GM23338 (cell line): ENCODE results near the gene CDK14. TPM values are rescaled to one million over a fixed set of nuclear protein-coding genes. Genes with fewer than 3 reads are reported as not detected.
A peak's percentile ranks its signal among the peaks of the same experiment; 100 is the strongest.

ENCODE experiments used
- ATAC-seq: fragments of 200-7000 bp; cut with Tn5 transposase; 3 replicates; pipeline ENCODE4 v1.9.1; 2020
- DNase-seq: peaks from one replicate; pipeline ENCODE4 v3.0.0-alpha.2; 2015; ENCODE audit warnings: low spot score
- H2AFZ ChIP-seq: fragments of 200-600 bp; sonication (generic); 2 replicates; pipeline ENCODE4 v1.8.0; 2016; ENCODE audit warnings: antibody characterized with exemption, mild to moderate bottlenecking, moderate library complexity
- H3F3A ChIP-seq: fragments of 200-600 bp; sonication (generic); replicated peaks from 2 replicates; pipeline ENCODE4 v1.8.0; 2017; ENCODE audit warnings: antibody characterized with exemption, mixed run types, low read depth
- H3K27ac ChIP-seq: fragments of 200-600 bp; sonication (generic); 2 replicates; pipeline ENCODE4 v1.6.1; 2016; ENCODE audit warnings: low read depth
- H3K27me3 ChIP-seq: fragments of 200-600 bp; sonication (generic); 2 replicates; pipeline ENCODE4 v1.8.0; 2016; ENCODE audit warnings: mild to moderate bottlenecking, mixed run types, moderate library complexity; ENCODE audit not compliant: insufficient read depth
- H3K36me3 ChIP-seq: fragments of 200-600 bp; sonication (generic); 2 replicates; pipeline ENCODE4 v1.8.0; 2016; ENCODE audit warnings: mild to moderate bottlenecking; ENCODE audit not compliant: insufficient read depth
- H3K4me1 ChIP-seq: fragments of 200-600 bp; sonication (generic); 2 replicates; pipeline ENCODE4 v1.8.0; 2016; ENCODE audit warnings: mild to moderate bottlenecking, moderate library complexity; ENCODE audit not compliant: insufficient read depth
- H3K4me2 ChIP-seq: fragments of 200-600 bp; sonication (generic); 2 replicates; pipeline ENCODE4 v1.7.1; 2017; ENCODE audit warnings: mixed run types
- H3K4me3 ChIP-seq: fragments of 200-600 bp; sonication (generic); 2 replicates; pipeline ENCODE4 v1.6.1; 2016; ENCODE audit warnings: mixed run types
- H3K79me2 ChIP-seq: fragments of 200-600 bp; sonication (generic); replicated peaks from 2 replicates; pipeline ENCODE4 v1.8.0; 2017; ENCODE audit warnings: mild to moderate bottlenecking; ENCODE audit not compliant: insufficient read depth
- H3K9me2 ChIP-seq: fragments of 200-600 bp; sonication (generic); 2 replicates; pipeline ENCODE4 v1.8.0; 2017; ENCODE audit not compliant: insufficient read depth
- H4K20me1 ChIP-seq: fragments of 200-600 bp; sonication (generic); replicated peaks from 2 replicates; pipeline ENCODE4 v1.8.0; 2017; ENCODE audit warnings: mild to moderate bottlenecking; ENCODE audit not compliant: insufficient read depth
- H3K27ac Mint-ChIP-seq: 2 replicates; pipeline ENCODE4 v1.8.0; 2020; ENCODE audit warnings: inconsistent platforms, mild to moderate bottlenecking, moderate library complexity, mixed read lengths
- H3K27me3 Mint-ChIP-seq: 3 replicates; pipeline ENCODE4 v1.8.0; 2022; ENCODE audit warnings: low read depth, mild to moderate bottlenecking, moderate library complexity, mixed read lengths, inconsistent platforms; ENCODE audit not compliant: insufficient read depth, poor library complexity
- H3K36me3 Mint-ChIP-seq: 3 replicates; pipeline ENCODE4 v1.8.0; 2021; ENCODE audit warnings: low read depth, mild to moderate bottlenecking, inconsistent platforms, moderate library complexity, mixed read lengths
- H3K4me1 Mint-ChIP-seq: 3 replicates; pipeline ENCODE4 v1.8.0; 2020; ENCODE audit warnings: mild to moderate bottlenecking, inconsistent platforms, mixed read lengths
- H3K4me3 Mint-ChIP-seq: 3 replicates; pipeline ENCODE4 v1.8.0; 2021; ENCODE audit warnings: moderate library complexity, mild to moderate bottlenecking, inconsistent platforms, mixed read lengths
- H3K9me3 Mint-ChIP-seq: 3 replicates; pipeline ENCODE4 v1.8.0; 2020; ENCODE audit warnings: moderate library complexity, mild to moderate bottlenecking, inconsistent platforms, mixed read lengths
- CREB1 ChIP-seq: fragments of 250-450 bp; sonication (Bioruptor Pico); IDR thresholded peaks from 2 replicates; pipeline ENCODE4 v1.5.0; 2020; ENCODE audit warnings: low read depth, mild to moderate bottlenecking, moderate library complexity
- CTCF ChIP-seq, 2 experiments: fragments of 200-600 bp in 1 of 2; sonication (generic) in 1 of 2; conservative IDR thresholded peaks; 2 replicates each; pipeline versions ENCODE4 v1.5.1 to v1.6.1; 2016 to 2017; ENCODE audit warnings: antibody characterized with exemption in 2 of 2, low read depth in 2 of 2, mild to moderate bottlenecking in 2 of 2, moderate library complexity in 1 of 2
- EZH2 ChIP-seq: fragments of 200-600 bp; sonication (generic); IDR thresholded peaks from one replicate; pipeline ENCODE4 v1.8.0; 2017; ENCODE audit warnings: antibody characterized with exemption, mild to moderate bottlenecking, low read depth; ENCODE audit not compliant: unreplicated experiment
- EZH2phosphoT487 ChIP-seq: fragments of 200-600 bp; sonication (generic); IDR thresholded peaks from one replicate; pipeline ENCODE4 v1.8.1; 2018; ENCODE audit warnings: antibody characterized with exemption; ENCODE audit not compliant: unreplicated experiment
- JUNB ChIP-seq: IDR thresholded peaks from one replicate; pipeline ENCODE4 v1.6.1; 2016; ENCODE audit warnings: antibody characterized with exemption; ENCODE audit not compliant: unreplicated experiment
- NANOG ChIP-seq: IDR thresholded peaks from 2 replicates; pipeline ENCODE4 v1.6.1; 2016; ENCODE audit warnings: antibody characterized with exemption, borderline replicate concordance
- POLR2AphosphoS5 ChIP-seq: IDR thresholded peaks from 2 replicates; pipeline ENCODE4 v1.6.1; 2016; ENCODE audit warnings: antibody characterized with exemption, low read depth
- STAT1 ChIP-seq: IDR thresholded peaks from one replicate; pipeline ENCODE4 v1.6.1; 2016; ENCODE audit warnings: antibody characterized with exemption; ENCODE audit not compliant: unreplicated experiment
- ZNF114 ChIP-seq: fragments of 250-450 bp; sonication (Bioruptor Pico); IDR thresholded peaks from 2 replicates; pipeline ENCODE4 v1.5.0; 2020; ENCODE audit warnings: mild to moderate bottlenecking, moderate library complexity
- ZNF331 ChIP-seq: fragments of 250-450 bp; sonication (Bioruptor Pico); IDR thresholded peaks from 2 replicates; pipeline ENCODE4 v1.5.0; 2020; ENCODE audit warnings: low read depth, mild to moderate bottlenecking, moderate library complexity
- polyA plus RNA-seq: library from polyadenylated mRNA; unstranded; fragments of >200 nt; fragmentation: Nextera tagmentation; extraction: Ambion mirVana; gene quantifications from 2 replicates; pipeline ENCODE4 v1.2.1, GENCODE V29; 2016
- total RNA-seq: library from RNA; depleted of rRNA; stranded (reverse); fragments of >200 nt; shearing (Covaris generic); gene quantifications from 2 replicates; pipeline ENCODE4 v1.2.3, GENCODE V29; 2014
- TF ChIP-seq, protein P1 (sequence below): fragments of 250-450 bp; sonication (Bioruptor Pico); IDR thresholded peaks from 2 replicates; pipeline ENCODE4 v1.5.0; 2020; ENCODE audit warnings: mild to moderate bottlenecking, moderate library complexity
- TF ChIP-seq, protein P2 (sequence below): IDR thresholded peaks from 2 replicates; pipeline ENCODE4 v1.6.1; 2016; ENCODE audit warnings: antibody characterized with exemption
- TF ChIP-seq, protein P3 (sequence below): IDR thresholded peaks from one replicate; pipeline ENCODE4 v1.6.1; 2018; ENCODE audit warnings: antibody characterized with exemption; ENCODE audit not compliant: unreplicated experiment

CDK14 gene
- total and polyA plus RNA-seq, 2 experiments from 2014 or later: 11.2 to 24.0 TPM

GRCh38 chr7:90749262-90749661, 153.1 kb downstream of the CDK14 start:
- TF ChIP-seq NANOG (no peak), POLR2AphosphoS5 (no peak), EZH2 (no peak), STAT1 (no peak), CREB1 (CRISPR knock-in tag) (no peak), JUNB (no peak), ZNF114 (no peak), EZH2phosphoT487 (no peak), ZNF331 (CRISPR knock-in tag) (no peak), CTCF (conservative IDR thresholded peaks at IDR 0.05; ENCODE audit: low read depth in 2 of 2) (no peak)
- TF ChIP-seq, protein P1, sequence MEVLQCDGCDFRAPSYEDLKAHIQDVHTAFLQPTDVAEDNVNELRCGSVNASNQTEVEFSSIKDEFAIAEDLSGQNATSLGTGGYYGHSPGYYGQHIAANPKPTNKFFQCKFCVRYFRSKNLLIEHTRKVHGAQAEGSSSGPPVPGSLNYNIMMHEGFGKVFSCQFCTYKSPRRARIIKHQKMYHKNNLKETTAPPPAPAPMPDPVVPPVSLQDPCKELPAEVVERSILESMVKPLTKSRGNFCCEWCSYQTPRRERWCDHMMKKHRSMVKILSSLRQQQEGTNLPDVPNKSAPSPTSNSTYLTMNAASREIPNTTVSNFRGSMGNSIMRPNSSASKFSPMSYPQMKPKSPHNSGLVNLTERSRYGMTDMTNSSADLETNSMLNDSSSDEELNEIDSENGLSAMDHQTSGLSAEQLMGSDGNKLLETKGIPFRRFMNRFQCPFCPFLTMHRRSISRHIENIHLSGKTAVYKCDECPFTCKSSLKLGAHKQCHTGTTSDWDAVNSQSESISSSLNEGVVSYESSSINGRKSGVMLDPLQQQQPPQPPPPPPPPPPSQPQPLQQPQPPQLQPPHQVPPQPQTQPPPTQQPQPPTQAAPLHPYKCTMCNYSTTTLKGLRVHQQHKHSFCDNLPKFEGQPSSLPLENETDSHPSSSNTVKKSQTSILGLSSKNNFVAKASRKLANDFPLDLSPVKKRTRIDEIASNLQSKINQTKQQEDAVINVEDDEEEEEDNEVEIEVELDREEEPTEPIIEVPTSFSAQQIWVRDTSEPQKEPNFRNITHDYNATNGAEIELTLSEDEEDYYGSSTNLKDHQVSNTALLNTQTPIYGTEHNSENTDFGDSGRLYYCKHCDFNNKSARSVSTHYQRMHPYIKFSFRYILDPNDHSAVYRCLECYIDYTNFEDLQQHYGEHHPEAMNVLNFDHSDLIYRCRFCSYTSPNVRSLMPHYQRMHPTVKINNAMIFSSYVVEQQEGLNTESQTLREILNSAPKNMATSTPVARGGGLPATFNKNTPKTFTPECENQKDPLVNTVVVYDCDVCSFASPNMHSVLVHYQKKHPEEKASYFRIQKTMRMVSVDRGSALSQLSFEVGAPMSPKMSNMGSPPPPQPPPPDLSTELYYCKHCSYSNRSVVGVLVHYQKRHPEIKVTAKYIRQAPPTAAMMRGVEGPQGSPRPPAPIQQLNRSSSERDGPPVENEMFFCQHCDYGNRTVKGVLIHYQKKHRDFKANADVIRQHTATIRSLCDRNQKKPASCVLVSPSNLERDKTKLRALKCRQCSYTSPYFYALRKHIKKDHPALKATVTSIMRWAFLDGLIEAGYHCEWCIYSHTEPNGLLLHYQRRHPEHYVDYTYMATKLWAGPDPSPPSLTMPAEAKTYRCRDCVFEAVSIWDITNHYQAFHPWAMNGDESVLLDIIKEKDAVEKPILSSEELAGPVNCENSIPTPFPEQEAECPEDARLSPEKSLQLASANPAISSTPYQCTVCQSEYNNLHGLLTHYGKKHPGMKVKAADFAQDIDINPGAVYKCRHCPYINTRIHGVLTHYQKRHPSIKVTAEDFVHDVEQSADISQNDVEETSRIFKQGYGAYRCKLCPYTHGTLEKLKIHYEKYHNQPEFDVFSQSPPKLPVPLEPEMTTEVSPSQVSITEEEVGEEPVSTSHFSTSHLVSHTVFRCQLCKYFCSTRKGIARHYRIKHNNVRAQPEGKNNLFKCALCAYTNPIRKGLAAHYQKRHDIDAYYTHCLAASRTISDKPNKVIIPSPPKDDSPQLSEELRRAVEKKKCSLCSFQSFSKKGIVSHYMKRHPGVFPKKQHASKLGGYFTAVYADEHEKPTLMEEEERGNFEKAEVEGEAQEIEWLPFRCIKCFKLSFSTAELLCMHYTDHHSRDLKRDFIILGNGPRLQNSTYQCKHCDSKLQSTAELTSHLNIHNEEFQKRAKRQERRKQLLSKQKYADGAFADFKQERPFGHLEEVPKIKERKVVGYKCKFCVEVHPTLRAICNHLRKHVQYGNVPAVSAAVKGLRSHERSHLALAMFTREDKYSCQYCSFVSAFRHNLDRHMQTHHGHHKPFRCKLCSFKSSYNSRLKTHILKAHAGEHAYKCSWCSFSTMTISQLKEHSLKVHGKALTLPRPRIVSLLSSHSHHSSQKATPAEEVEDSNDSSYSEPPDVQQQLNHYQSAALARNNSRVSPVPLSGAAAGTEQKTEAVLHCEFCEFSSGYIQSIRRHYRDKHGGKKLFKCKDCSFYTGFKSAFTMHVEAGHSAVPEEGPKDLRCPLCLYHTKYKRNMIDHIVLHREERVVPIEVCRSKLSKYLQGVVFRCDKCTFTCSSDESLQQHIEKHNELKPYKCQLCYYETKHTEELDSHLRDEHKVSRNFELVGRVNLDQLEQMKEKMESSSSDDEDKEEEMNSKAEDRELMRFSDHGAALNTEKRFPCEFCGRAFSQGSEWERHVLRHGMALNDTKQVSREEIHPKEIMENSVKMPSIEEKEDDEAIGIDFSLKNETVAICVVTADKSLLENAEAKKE: no peak
- TF ChIP-seq, protein P2, sequence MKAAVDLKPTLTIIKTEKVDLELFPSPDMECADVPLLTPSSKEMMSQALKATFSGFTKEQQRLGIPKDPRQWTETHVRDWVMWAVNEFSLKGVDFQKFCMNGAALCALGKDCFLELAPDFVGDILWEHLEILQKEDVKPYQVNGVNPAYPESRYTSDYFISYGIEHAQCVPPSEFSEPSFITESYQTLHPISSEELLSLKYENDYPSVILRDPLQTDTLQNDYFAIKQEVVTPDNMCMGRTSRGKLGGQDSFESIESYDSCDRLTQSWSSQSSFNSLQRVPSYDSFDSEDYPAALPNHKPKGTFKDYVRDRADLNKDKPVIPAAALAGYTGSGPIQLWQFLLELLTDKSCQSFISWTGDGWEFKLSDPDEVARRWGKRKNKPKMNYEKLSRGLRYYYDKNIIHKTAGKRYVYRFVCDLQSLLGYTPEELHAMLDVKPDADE: no peak
- TF ChIP-seq, protein P3, sequence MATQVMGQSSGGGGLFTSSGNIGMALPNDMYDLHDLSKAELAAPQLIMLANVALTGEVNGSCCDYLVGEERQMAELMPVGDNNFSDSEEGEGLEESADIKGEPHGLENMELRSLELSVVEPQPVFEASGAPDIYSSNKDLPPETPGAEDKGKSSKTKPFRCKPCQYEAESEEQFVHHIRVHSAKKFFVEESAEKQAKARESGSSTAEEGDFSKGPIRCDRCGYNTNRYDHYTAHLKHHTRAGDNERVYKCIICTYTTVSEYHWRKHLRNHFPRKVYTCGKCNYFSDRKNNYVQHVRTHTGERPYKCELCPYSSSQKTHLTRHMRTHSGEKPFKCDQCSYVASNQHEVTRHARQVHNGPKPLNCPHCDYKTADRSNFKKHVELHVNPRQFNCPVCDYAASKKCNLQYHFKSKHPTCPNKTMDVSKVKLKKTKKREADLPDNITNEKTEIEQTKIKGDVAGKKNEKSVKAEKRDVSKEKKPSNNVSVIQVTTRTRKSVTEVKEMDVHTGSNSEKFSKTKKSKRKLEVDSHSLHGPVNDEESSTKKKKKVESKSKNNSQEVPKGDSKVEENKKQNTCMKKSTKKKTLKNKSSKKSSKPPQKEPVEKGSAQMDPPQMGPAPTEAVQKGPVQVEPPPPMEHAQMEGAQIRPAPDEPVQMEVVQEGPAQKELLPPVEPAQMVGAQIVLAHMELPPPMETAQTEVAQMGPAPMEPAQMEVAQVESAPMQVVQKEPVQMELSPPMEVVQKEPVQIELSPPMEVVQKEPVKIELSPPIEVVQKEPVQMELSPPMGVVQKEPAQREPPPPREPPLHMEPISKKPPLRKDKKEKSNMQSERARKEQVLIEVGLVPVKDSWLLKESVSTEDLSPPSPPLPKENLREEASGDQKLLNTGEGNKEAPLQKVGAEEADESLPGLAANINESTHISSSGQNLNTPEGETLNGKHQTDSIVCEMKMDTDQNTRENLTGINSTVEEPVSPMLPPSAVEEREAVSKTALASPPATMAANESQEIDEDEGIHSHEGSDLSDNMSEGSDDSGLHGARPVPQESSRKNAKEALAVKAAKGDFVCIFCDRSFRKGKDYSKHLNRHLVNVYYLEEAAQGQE: no peak
- H3K36me3 ChIP-seq: no peaks in the 10 kb centered on the region; the same call in 1 of the 2 replicates
- H3K79me2 ChIP-seq: no peaks in the 10 kb centered on the region
- H3K9me2 ChIP-seq: no peaks in the 10 kb centered on the region
- H3F3A ChIP-seq: no peaks in the 10 kb centered on the region
- peaks cover 2% of the 10 kb centered on the region; the same call in 1 of the 2 replicates for H3K4me1 ChIP-seq
- no peak overlapping the region for H3K4me3 Mint-ChIP-seq
- H3K27ac ChIP-seq: no peak overlapping the region
- no peak overlapping the region for H3K4me2 ChIP-seq
- H3K9me3 Mint-ChIP-seq: peaks cover 5% of the 10 kb centered on the region
- H3K36me3 Mint-ChIP-seq: peaks cover 14% of the 10 kb centered on the region
- DNase-seq: no peak
- no peaks in the 10 kb centered on the region for H4K20me1 ChIP-seq
- 0 out of 2 replicates have a peak overlapping the region, but pooled peaks have one; percentile 47 for H3K27ac Mint-ChIP-seq
- H3K4me1 Mint-ChIP-seq: peaks cover 11% of the 10 kb centered on the region
- no peaks in the 10 kb centered on the region for H3K27me3 Mint-ChIP-seq
- H3K27me3 ChIP-seq: no peaks in the 10 kb centered on the region
- no peak overlapping the region for H3K4me3 ChIP-seq
- H2AFZ ChIP-seq: no peak overlapping the region
- ATAC-seq: no peak; the same call in 2 of the 3 replicates
